HepG2 (cell line): ENCODE measurements around the gene SCARF1. TPM values are rescaled to one million over a fixed set of nuclear protein-coding genes. Genes with fewer than 3 reads are reported as not detected.

ENCODE experiments used
- ARID3A ChIP-seq: IDR thresholded peaks from 2 replicates; pipeline ENCODE4 v1.6.1; 2012; ENCODE audit warnings: low read depth, low read length, improper control_type of control experiment
- ATF6 ChIP-seq: sonication (generic); formaldehyde crosslinking; conservative IDR thresholded peaks from 2 replicates; pipeline ENCODE4 v1.4.0; 2020; ENCODE audit warnings: missing genetic modification reagents
- CEBPZ ChIP-seq: IDR thresholded peaks from 2 replicates; pipeline ENCODE4 v1.6.1; 2012; ENCODE audit warnings: low read length, improper control_type of control experiment
- DNMT3B ChIP-seq: conservative IDR thresholded peaks from 2 replicates; pipeline ENCODE4 v1.6.1; 2016; ENCODE audit warnings: missing biosample characterization, control low read depth
- FOXC1 ChIP-seq: sonication (generic); formaldehyde crosslinking; IDR thresholded peaks from 2 replicates; pipeline ENCODE4 v1.8.0; 2022; ENCODE audit warnings: mild to moderate bottlenecking, missing genetic modification reagents, borderline replicate concordance
- GRHL1 ChIP-seq: sonication (generic); formaldehyde crosslinking; conservative IDR thresholded peaks from 2 replicates; pipeline ENCODE4 v1.8.0; 2022; ENCODE audit warnings: missing genetic modification reagents
- KLF16 ChIP-seq, 2 experiments: sonication (generic) in 1 of 2; formaldehyde crosslinking in 1 of 2; IDR thresholded peaks; 2 replicates each; pipeline versions ENCODE4 v1.6.1 to v1.8.0; 2016 to 2023; ENCODE audit warnings: missing genetic modification reagents in 2 of 2, missing compliant biosample characterization in 1 of 2
- MIXL1 ChIP-seq: IDR thresholded peaks from 2 replicates; pipeline ENCODE4 v1.6.1; 2016
- NBN ChIP-seq: fragments of 450-650 bp; conservative IDR thresholded peaks from 2 replicates; pipeline ENCODE4 v1.6.1; 2017
- POGZ ChIP-seq: sonication (generic); formaldehyde crosslinking; IDR thresholded peaks from 2 replicates; pipeline ENCODE4 v1.4.0; 2020; ENCODE audit warnings: mild to moderate bottlenecking, missing genetic modification reagents
- POLR2G ChIP-seq: fragments of 200-400 bp; formaldehyde crosslinking; IDR thresholded peaks from 2 replicates; pipeline ENCODE4 v1.6.1; 2018; ENCODE audit warnings: mild to moderate bottlenecking, low read depth, low read length, moderate library complexity
- SCMH1 ChIP-seq: sonication (generic); formaldehyde crosslinking; IDR thresholded peaks from 2 replicates; pipeline ENCODE4 v1.9.0; 2021; ENCODE audit warnings: missing genetic modification reagents, mild to moderate bottlenecking, borderline replicate concordance
- SIX4 ChIP-seq: sonication (generic); formaldehyde crosslinking; IDR thresholded peaks from 2 replicates; pipeline ENCODE4 v1.4.0; 2020; ENCODE audit warnings: missing genetic modification reagents
- TCF12 ChIP-seq, 2 experiments: fragments of 450-650 bp in 1 of 2; sonication (generic) in 1 of 2; formaldehyde crosslinking in 1 of 2; IDR thresholded peaks; 2 replicates each; pipeline versions ENCODE4 v1.6.1 to v1.8.0; 2017 to 2022; ENCODE audit warnings: antibody characterized with exemption in 1 of 2, mild to moderate bottlenecking in 1 of 2, missing genetic modification reagents in 1 of 2, moderate library complexity in 1 of 2
- TIGD3 ChIP-seq: sonication (generic); formaldehyde crosslinking; IDR thresholded peaks from 2 replicates; pipeline ENCODE4 v1.5.1; 2020; ENCODE audit warnings: mild to moderate bottlenecking, missing genetic modification reagents, borderline replicate concordance
- ZNF136 ChIP-seq: sonication (generic); formaldehyde crosslinking; IDR thresholded peaks from 2 replicates; pipeline ENCODE4 v1.8.1; 2022; ENCODE audit warnings: low read depth, mild to moderate bottlenecking, moderate library complexity, missing genetic modification reagents
- ZNF335 ChIP-seq: sonication (generic); formaldehyde crosslinking; IDR thresholded peaks from 2 replicates; pipeline ENCODE4 v1.4.0; 2020; ENCODE audit warnings: missing genetic modification reagents
- ZNF432 ChIP-seq: sonication (generic); formaldehyde crosslinking; IDR thresholded peaks from 2 replicates; pipeline ENCODE4 v1.5.0; 2020; ENCODE audit warnings: missing genetic modification reagents, mild to moderate bottlenecking, borderline replicate concordance
- ZNF883 ChIP-seq: sonication (generic); formaldehyde crosslinking; IDR thresholded peaks from 2 replicates; pipeline ENCODE4 v1.5.1; 2020; ENCODE audit warnings: mild to moderate bottlenecking, missing genetic modification reagents; ENCODE audit errors: not compliant biosample characterization
- polyA plus RNA-seq, 8 experiments: library from polyadenylated mRNA; depleted of rRNA in 3 of 8; stranded (reverse) in 7 of 8; unstranded in 1 of 8; fragments of >200 nt; fragmentation: Illumina TruSeq in 4 of 8; extraction: Trizol in 4 of 8; gene quantifications; 2 replicates each; pipeline versions ENCODE4 v1.2.1 to v1.2.3, GENCODE V29; 2011 to 2016; ENCODE audit warnings: low read depth in 4 of 8, missing spikeins in 1 of 8, mixed read lengths in 1 of 8; ENCODE audit not compliant: insufficient read depth in 1 of 8
- total RNA-seq, 5 experiments: library from RNA; depleted of rRNA; stranded (reverse); fragments of >200 nt; fragmentation: Illumina TruSeq; extraction: Trizol; gene quantifications; 2 replicates each; pipeline ENCODE4 v1.2.3, GENCODE V29; 2016; ENCODE audit warnings: low read depth in 1 of 5

SCARF1 gene
- total and polyA plus RNA-seq, 2 of the 13 experiments (the other 11 are each of a cell fraction or from before 2014, with no cell fraction given), result 0.24 to 0.71 TPM

- TF ChIP-seq ARID3A (no peak), POLR2G (0 out of 2 replicates have a peak, but pooled peaks have one; percentile 19), DNMT3B (CRISPR knock-in tag) (no peak), SCMH1 (CRISPR knock-in tag) (no peak), SIX4 (CRISPR knock-in tag) (no peak), ZNF883 (CRISPR knock-in tag) (no peak), ATF6 (CRISPR knock-in tag) (no peak), TIGD3 (no peak), TCF12 (IDR thresholded peaks at IDR 0.05) (no peak), TCF12 (CRISPR knock-in tag; IDR thresholded peaks at IDR 0.05) (no peak), ZNF432 (no peak), FOXC1 (CRISPR knock-in tag) (no peak), POGZ (CRISPR knock-in tag) (peak; percentile 33; the same call in 1 of the 2 replicates), ZNF136 (no peak), NBN (no peak), GRHL1 (CRISPR knock-in tag) (no peak), CEBPZ (no peak), ZNF335 (CRISPR knock-in tag) (no peak), KLF16 (CRISPR knock-in tag; IDR thresholded peaks at IDR 0.05) (no peak), MIXL1 (CRISPR knock-in tag) (no peak)
Observed at GRCh38 chr17:1590029-1590746, 55.3 kb downstream of the SCARF1 start (continued).
